SH-SY5Y (cell line): ENCODE data around the gene FNDC3A.

ENCODE experiments used
- GATA2 ChIP-seq: IDR thresholded peaks from 2 replicates; pipeline ENCODE4 v1.6.1; 2011; ENCODE audit warnings: mild to moderate bottlenecking, low read depth, low read length
- GATA3 ChIP-seq: IDR thresholded peaks from 2 replicates; pipeline ENCODE4 v1.6.1; 2011; ENCODE audit warnings: low read depth, mild to moderate bottlenecking, low read length, moderate library complexity

DNA sequence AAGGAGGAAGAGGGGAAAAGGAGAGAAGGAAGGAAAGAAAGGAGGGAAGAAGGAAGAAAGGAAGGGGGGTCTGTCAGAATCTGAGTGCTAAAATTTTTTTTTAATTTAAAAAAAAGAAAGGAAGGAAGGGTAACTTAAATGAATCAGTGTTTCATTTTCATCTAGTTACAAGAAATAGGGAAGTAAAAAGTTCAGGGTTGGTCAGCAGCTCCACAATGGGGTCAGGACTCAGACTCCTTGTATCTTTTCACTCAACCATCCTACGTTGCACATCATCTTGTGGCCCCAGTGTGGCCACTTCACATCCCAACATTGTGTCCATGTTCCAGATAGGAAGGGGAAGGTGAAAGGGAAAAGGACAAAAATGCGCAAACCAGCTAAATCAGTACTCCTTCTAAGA, 14.3 kb upstream of the FNDC3A start:
- TF ChIP-seq GATA2 (no peak), GATA3 (no peak)
